A673 (cell line): Measurements from ENCODE around the gene GBP1.

Experiments
- CTCF ChIP-seq: fragments of 300-800, 200-600 bp; sonication (generic); conservative IDR thresholded peaks from 2 replicates; pipeline ENCODE4 v1.5.1; 2017; ENCODE audit warnings: low read depth, mild to moderate bottlenecking, antibody characterized with exemption, low read length, moderate library complexity, mixed read lengths
- EZH2 ChIP-seq: fragments of 200-600 bp; sonication (generic); IDR thresholded peaks from 2 replicates; pipeline ENCODE4 v1.6.1; 2017; ENCODE audit warnings: borderline replicate concordance, low read depth, mild to moderate bottlenecking, mixed read lengths, antibody characterized with exemption, low read length; ENCODE audit not compliant: poor library complexity, severe bottlenecking

- TF ChIP-seq CTCF: no peak
- no peak for TF ChIP-seq EZH2
Observed at GRCh38 chr1:89114662-89115061, 49.7 kb upstream of the GBP1 start.
